GM21423 (cell line): ENCODE measurements around the gene TUBGCP3.

Source experiments
- ATAC-seq: cut with Tn5 transposase; IDR thresholded peaks from one replicate; pipeline ENCODE4 v1.9.1; 2021; ENCODE audit warnings: mild to moderate bottlenecking, moderate library complexity; ENCODE audit not compliant: unreplicated experiment

The TUBGCP3 gene

GRCh38 chr13:112616586-112617362 is 28.8 kb upstream of the TUBGCP3 start:
- ATAC-seq: no peak

GRCh38 chr13:112615391-112615790 is 27.4 kb upstream of the TUBGCP3 start:
- ATAC-seq: no peak

DNA sequence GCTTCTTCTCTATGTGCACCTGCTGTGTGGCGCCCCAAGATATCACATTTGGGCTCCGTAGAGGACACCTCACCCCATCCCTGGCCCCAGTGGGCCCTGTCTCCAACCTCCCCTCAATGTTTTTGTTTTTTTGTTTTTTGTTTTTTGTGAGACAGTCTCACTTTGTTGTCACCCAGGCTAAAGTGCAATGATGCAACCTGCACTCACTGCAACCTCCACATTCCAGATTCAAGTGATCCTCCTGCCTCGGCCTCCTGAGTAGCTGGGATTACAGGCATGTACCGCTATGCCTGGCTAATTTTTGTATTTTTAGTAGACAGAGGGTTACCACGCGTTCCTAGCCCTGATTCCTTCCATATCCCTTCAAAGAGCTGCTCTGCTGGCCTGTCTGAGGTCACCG is 26.9 kb upstream of the TUBGCP3 start:
- ATAC-seq: no peak

- no peak for ATAC-seq
Observed at GRCh38 chr13:112608212-112608611, 20.3 kb upstream of the TUBGCP3 start.

DNA sequence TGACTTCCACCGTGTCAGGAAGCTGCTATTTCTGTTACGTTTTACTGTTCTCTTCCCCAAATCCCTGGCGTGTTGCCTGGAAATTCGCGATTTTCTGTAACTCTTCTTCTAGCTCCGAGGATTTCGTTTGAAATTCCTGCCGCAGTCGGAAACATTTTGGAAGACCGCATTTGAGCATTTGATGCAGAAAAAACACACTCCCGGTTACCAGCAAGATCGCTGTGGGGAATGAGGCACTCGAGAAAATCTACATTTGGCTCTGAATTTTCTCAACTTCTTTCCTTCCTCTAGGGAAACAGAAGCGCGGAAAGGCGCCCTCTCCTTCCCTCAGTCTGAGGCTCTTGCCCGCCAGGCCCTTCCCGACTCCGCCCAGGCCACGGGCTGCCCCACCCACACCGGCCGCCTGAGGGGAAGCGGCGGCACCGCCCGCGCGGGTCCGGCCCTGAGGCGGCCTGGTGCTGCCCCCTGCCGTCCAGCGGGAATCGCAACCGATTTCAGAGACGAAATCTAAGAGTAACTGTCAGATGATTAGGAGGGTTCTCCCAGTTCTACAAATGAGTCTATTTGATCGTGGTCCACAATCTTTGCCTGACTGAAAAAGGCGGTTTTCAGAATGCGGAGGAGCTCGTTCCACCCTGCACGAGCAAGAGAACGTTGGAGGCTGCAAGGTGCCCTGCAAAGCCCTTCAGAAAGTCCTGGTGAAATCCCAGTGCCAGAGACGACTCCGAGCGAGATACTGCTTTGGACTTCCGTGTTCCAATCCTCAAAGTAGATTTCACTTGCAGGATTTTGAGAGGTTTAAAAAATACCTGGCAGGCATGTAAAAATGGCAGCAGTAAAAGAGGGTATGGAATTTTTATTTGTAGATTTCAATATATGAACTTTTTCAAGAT is 18.4 kb upstream of the TUBGCP3 start:
- ATAC-seq: peak; percentile 100

- ATAC-seq: no peak
Observed at GRCh38 chr13:112605531-112605990, 17.6 kb upstream of the TUBGCP3 start.

- ATAC-seq: no peak
Observed at GRCh38 chr13:112603641-112604225, 15.8 kb upstream of the TUBGCP3 start.

GRCh38 chr13:112602189-112602588 is 14.2 kb upstream of the TUBGCP3 start:
- no peak for ATAC-seq

DNA sequence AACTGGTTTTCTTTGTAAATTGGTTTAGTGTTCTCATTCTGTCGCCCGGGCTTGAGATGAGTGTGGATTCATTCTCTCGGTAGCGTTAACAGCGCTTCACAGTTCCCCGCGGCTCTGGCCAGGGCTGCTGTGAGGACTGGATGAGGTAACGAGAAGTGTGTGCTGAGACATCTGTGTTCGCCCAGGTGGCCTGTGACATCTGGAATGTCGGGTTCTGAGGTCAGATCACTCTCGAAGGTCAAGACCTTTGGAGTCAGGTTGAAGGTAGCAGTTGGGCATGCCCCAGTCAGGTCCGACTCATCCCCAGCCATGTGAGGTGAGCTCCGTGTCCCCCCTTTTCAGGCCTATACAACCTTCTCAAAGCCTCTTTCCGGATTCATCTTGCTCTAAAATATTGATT is 13.4 kb upstream of the TUBGCP3 start:
- ATAC-seq: no peak

- ATAC-seq: no peak
Observed at GRCh38 chr13:112596235-112596634, 8.3 kb upstream of the TUBGCP3 start.

- no peak for ATAC-seq
Observed at GRCh38 chr13:112592647-112593046, 4.7 kb upstream of the TUBGCP3 start.

- no peak for ATAC-seq
Observed at GRCh38 chr13:112592181-112592580, 4.2 kb upstream of the TUBGCP3 start.

GRCh38 chr13:112588490-112589297 is 741 bp upstream of the TUBGCP3 start:
- no peak for ATAC-seq

DNA sequence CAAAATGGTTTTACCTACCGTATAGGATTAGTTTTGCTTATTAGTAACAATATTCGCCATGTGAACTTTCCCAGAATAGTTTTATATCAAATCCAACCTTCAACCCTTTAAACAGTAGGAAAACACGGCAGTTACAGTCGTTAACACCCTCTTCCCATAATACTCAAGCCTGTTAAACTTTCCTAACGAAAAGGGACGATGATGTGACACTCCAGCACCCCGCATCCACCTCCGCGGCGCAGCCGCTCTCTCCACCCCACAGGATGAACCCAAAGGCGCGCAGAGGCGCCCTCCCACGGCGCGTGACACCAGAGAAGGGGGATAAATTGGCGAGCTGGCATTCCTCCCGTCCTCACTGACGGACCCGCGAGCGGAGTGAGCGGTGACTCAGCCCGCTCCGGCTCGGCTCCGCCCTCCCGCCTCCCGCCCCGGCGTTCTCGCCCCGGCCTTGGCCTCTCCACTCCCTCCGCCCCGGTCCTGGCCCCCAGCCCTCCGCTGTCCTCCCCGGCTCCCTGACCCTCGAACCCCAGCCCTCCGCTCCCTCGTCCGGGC is 665 bp downstream of the TUBGCP3 start:
- peak; percentile 42 for ATAC-seq

GRCh38 chr13:112586334-112586960 is 1.5 kb downstream of the TUBGCP3 start:
- ATAC-seq: no peak

DNA sequence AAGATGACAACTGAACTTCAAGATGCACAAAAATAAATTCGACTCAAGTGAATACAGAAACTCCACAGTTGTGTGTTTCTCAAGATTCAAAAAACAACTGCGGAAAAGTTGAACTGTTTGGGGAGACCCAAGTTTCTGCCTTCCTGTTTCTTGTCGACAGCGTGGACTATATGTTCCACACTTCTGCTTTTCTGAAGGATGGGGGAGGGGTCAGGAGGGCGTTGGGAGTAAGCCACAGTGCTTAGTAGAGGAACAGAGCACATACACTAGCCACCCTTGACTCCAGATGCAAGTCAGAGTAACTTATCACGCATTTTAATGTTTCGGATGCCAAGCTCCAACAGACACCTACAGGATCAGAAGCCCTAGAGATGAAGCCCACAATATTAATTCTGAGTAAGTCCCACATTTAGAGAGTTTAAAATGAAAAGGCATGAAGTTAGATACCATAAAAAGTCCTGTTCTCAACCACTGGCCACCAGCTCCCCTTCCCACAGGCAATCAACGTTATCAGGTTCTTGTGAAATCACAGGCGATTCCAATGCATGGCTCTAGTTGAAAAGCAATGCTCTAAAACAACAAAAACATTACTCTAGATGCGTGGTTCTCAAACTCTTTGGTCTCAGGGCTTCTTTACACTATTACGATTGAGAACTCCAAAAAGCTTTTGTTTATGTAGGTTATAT is 4.2 kb downstream of the TUBGCP3 start:
- ATAC-seq: peak; percentile 49

GRCh38 chr13:112582263-112582662 is 5.7 kb downstream of the TUBGCP3 start:
- ATAC-seq: no peak

GRCh38 chr13:112580912-112581311 is 7.0 kb downstream of the TUBGCP3 start:
- no peak for ATAC-seq

DNA sequence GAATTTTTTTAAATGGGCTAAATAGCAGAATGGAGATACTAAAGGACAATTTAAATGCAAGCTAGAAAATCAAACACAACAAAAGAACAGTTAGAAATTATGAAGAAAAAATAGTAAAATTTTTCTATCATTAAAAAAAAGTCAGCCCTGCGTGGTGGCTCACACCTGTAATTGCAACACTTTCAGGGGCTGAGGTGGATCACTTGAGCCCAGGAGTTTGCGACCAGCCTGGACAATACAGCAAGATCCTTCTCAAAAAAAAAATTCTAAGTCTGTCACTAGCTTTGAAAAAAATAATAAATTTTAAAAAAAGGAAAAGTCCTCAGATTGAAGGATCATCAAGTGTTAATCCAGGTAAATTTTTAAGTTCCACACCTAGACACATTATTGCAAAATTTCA is 7.7 kb downstream of the TUBGCP3 start:
- no peak for ATAC-seq
